Upper lobe of left lung (tissue), 4 donors: Measurements from ENCODE around the gene GRP.

Experiments used
- POLR2A ChIP-seq, 4 donors: fragments of 450-650 bp; IDR thresholded peaks; one replicate each; pipeline ENCODE4 v1.5.1; 2016 to 2017; ENCODE audit warnings: antibody characterized with exemption in 4 of 4, mild to moderate bottlenecking in 2 of 4
- POLR2AphosphoS5 ChIP-seq, 2 donors: sonication (generic); formaldehyde crosslinking; IDR thresholded peaks; one replicate each; pipeline ENCODE4 v1.5.1; 2017; ENCODE audit warnings: antibody characterized with exemption in 2 of 2
- TF ChIP-seq, protein P1 (sequence below), 6 experiments: fragments of 450-650 bp in 4 of 6; fragments of 200-600 bp in 2 of 6; sonication (generic) in 2 of 6; IDR thresholded peaks; one replicate each; pipeline ENCODE4 v1.5.1; 2016 to 2019; ENCODE audit warnings: antibody characterized with exemption in 6 of 6

DNA sequence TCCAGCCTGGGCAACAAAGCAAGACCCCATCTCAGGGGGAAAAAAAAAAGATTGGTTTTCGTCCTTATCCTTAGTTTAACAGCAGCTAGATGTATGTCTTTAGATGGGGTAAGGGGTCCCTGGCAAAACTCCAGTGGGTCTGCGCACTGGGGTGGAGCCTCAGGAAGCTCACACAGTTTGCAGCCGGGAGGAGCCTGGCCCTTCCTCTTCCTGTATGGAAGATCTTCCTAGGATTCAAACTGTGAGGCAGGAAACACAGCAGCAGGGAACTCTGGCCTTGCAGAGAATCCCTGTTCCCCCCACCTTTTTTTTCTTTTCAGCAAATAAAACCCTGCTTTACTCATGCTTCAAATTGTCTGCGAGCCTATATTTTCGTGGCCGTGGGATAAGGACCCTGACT is 12.5 kb upstream of the GRP start:
- no peak for TF ChIP-seq POLR2AphosphoS5 (IDR thresholded peaks at IDR 0.05)
- TF ChIP-seq, protein P1, sequence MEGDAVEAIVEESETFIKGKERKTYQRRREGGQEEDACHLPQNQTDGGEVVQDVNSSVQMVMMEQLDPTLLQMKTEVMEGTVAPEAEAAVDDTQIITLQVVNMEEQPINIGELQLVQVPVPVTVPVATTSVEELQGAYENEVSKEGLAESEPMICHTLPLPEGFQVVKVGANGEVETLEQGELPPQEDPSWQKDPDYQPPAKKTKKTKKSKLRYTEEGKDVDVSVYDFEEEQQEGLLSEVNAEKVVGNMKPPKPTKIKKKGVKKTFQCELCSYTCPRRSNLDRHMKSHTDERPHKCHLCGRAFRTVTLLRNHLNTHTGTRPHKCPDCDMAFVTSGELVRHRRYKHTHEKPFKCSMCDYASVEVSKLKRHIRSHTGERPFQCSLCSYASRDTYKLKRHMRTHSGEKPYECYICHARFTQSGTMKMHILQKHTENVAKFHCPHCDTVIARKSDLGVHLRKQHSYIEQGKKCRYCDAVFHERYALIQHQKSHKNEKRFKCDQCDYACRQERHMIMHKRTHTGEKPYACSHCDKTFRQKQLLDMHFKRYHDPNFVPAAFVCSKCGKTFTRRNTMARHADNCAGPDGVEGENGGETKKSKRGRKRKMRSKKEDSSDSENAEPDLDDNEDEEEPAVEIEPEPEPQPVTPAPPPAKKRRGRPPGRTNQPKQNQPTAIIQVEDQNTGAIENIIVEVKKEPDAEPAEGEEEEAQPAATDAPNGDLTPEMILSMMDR (IDR thresholded peaks at IDR 0.05) = no peak
- TF ChIP-seq POLR2A (IDR thresholded peaks at IDR 0.05) = no peak
